HepG2 (cell line): ENCODE data around the gene ABCG8. TPM values are rescaled to one million over a fixed set of nuclear protein-coding genes. Genes with fewer than 3 reads are reported as not detected.

Experiments used
- ATAC-seq: fragments of 200-7000 bp; cut with Tn5 transposase; 3 replicates; pipeline ENCODE4 v1.9.1; 2020; ENCODE audit warnings: mild to moderate bottlenecking, moderate library complexity
- BruUV-seq: library from RNA; stranded (reverse); fragments of 400-500 nt; replicated peaks from 2 replicates; lab custom pipeline; 2021; lab: Mats Ljungman, UMichigan
- CTCF ChIA-PET: fragments of 300-600 bp; formaldehyde crosslinking; extraction: SDS; loops from one replicate; lab custom pipeline; 2021; ENCODE audit warnings: low total read pairs, inconsistent platforms, low intra/inter-chr PET ratio; lab: Yijun Ruan, JAX
- POLR2A ChIA-PET: fragments of 350-600 bp; sonication (Branson Sonifier 250); formaldehyde crosslinking; loops from one replicate; lab custom pipeline; 2020; ENCODE audit warnings: antibody characterized with exemption, inconsistent platforms; lab: Yijun Ruan, JAX
- DNase-seq: peaks from one replicate; pipeline ENCODE4 v3.0.0-alpha.2; 2015; ENCODE audit warnings: low spot score
- FAIRE-seq: peaks from 3 replicates; lab custom pipeline; 2011; peaks lifted over from hg19 to GRCh38; lab: Jason Lieb, UNC
- H2AFZ ChIP-seq: one replicate; pipeline ENCODE4 v1.6.1; 2011; ENCODE audit warnings: low read length, inconsistent platforms
- H3K27ac ChIP-seq: fragments of 300-600 bp; 3 replicates; pipeline ENCODE4 v1.8.0; 2011; ENCODE audit warnings: mixed run types, mild to moderate bottlenecking, mixed read lengths, low read length, inconsistent platforms; ENCODE audit not compliant: insufficient read depth; ENCODE audit errors: extremely low read length
- H3K27me3 ChIP-seq, 2 experiments: fragments of 200-600 bp in 1 of 2; 2 replicates in 1 of 2; 3 replicates in 1 of 2; pipeline versions ENCODE4 v1.6.0 to v1.8.0; 2011; ENCODE audit warnings: low read length in 2 of 2, mild to moderate bottlenecking in 2 of 2, moderate library complexity in 2 of 2, inconsistent platforms in 1 of 2; ENCODE audit not compliant: insufficient read depth in 2 of 2, control insufficient read depth in 1 of 2
- H3K36me3 ChIP-seq, 2 experiments: fragments of 200-600 bp in 1 of 2; replicated peaks in 1 of 2; 2 replicates in 1 of 2; 3 replicates in 1 of 2; pipeline versions ENCODE4 v1.5.1 to v1.8.0; 2011; ENCODE audit warnings: low read length in 2 of 2, inconsistent platforms in 1 of 2; ENCODE audit not compliant: insufficient read depth in 2 of 2, control insufficient read depth in 1 of 2
- H3K4me1 ChIP-seq: 2 replicates; pipeline ENCODE4 v1.5.1; 2012; ENCODE audit warnings: low read length, inconsistent platforms; ENCODE audit not compliant: insufficient read depth
- H3K4me2 ChIP-seq: 2 replicates; pipeline ENCODE4 v1.6.0; 2011; ENCODE audit warnings: low read depth, low read length, inconsistent platforms
- H3K4me3 ChIP-seq, 3 experiments: fragments of 200-600 bp in 1 of 3; sonication (generic), shearing (Covaris generic) in 1 of 3; replicated peaks in 1 of 3; 2 replicates each; pipeline ENCODE4 v1.5.1; 2011 to 2016; ENCODE audit warnings: low read length in 3 of 3, inconsistent platforms in 2 of 3, low read depth in 2 of 3, mild to moderate bottlenecking in 2 of 3, control low read depth in 1 of 3, mixed read lengths in 1 of 3; ENCODE audit not compliant: insufficient read depth in 1 of 3
- H3K79me2 ChIP-seq: one replicate; pipeline ENCODE4 v1.6.1; 2011; ENCODE audit warnings: low read length, inconsistent platforms; ENCODE audit not compliant: insufficient read depth
- H3K9ac ChIP-seq: 2 replicates; pipeline ENCODE4 v1.6.0; 2011; ENCODE audit warnings: mild to moderate bottlenecking, low read depth, low read length, inconsistent platforms; ENCODE audit not compliant: insufficient read depth
- H3K9me3 ChIP-seq: 2 replicates; pipeline ENCODE4 v1.5.1; 2012; ENCODE audit warnings: mild to moderate bottlenecking, low read length
- H4K20me1 ChIP-seq: 2 replicates; pipeline ENCODE4 v1.6.0; 2011; ENCODE audit warnings: inconsistent platforms, mild to moderate bottlenecking, low read length, moderate library complexity; ENCODE audit not compliant: insufficient read depth
- AGO1 ChIP-seq: fragments of 200-400 bp; formaldehyde crosslinking; IDR thresholded peaks from 2 replicates; pipeline ENCODE4 v1.6.1; 2017; ENCODE audit warnings: mild to moderate bottlenecking, low read depth, low read length, moderate library complexity; ENCODE audit not compliant: poor library complexity, severe bottlenecking
- DBP ChIP-seq: sonication (generic); formaldehyde crosslinking; IDR thresholded peaks from 2 replicates; pipeline ENCODE4 v1.4.0; 2020; ENCODE audit warnings: missing genetic modification reagents; ENCODE audit errors: not compliant biosample characterization
- ESRRA ChIP-seq: sonication (generic); formaldehyde crosslinking; IDR thresholded peaks from 2 replicates; pipeline ENCODE4 v1.5.1; 2020; ENCODE audit warnings: mild to moderate bottlenecking, low read depth, missing genetic modification reagents
- GABPA ChIP-seq, 2 experiments: IDR thresholded peaks; 2 replicates each; pipeline ENCODE4 v1.6.1; 2011 to 2016; ENCODE audit warnings: low read depth in 2 of 2, low read length in 1 of 2, missing biosample characterization in 1 of 2, missing genetic modification characterization in 1 of 2
- GLMP ChIP-seq: sonication (generic); formaldehyde crosslinking; IDR thresholded peaks from 2 replicates; pipeline ENCODE4 v1.9.0; 2021; ENCODE audit warnings: missing genetic modification reagents, mild to moderate bottlenecking, borderline replicate concordance
- GPN1 ChIP-seq: sonication (generic); formaldehyde crosslinking; IDR thresholded peaks from 2 replicates; pipeline ENCODE4 v1.5.1; 2020; ENCODE audit warnings: missing genetic modification reagents, borderline replicate concordance
- MIXL1 ChIP-seq: IDR thresholded peaks from 2 replicates; pipeline ENCODE4 v1.6.1; 2016
- MNT ChIP-seq: fragments of 450-650 bp; IDR thresholded peaks from 2 replicates; pipeline ENCODE4 v1.6.1; 2016
- RFX1 ChIP-seq: fragments of 450-650 bp; IDR thresholded peaks from 2 replicates; pipeline ENCODE4 v1.6.1; 2017
- SUZ12 ChIP-seq: fragments of 150-350 bp; IDR thresholded peaks from 2 replicates; pipeline ENCODE4 v1.6.1; 2014; ENCODE audit warnings: low read depth, low read length
- TEF ChIP-seq: sonication (generic); formaldehyde crosslinking; IDR thresholded peaks from 2 replicates; pipeline ENCODE4 v1.5.0; 2020; ENCODE audit warnings: missing genetic modification reagents
- ZBTB7B ChIP-seq: sonication (generic); formaldehyde crosslinking; IDR thresholded peaks from 2 replicates; pipeline ENCODE4 v1.4.0; 2020; ENCODE audit warnings: missing genetic modification reagents
- ZFP1 ChIP-seq: IDR thresholded peaks from 2 replicates; pipeline ENCODE4 v1.6.1; 2016
- ZMYM4 ChIP-seq: sonication (generic); formaldehyde crosslinking; IDR thresholded peaks from 2 replicates; pipeline ENCODE4 v1.8.1; 2023; ENCODE audit warnings: mild to moderate bottlenecking, missing genetic modification reagents
- ZNF160 ChIP-seq: sonication (generic); formaldehyde crosslinking; IDR thresholded peaks from 2 replicates; pipeline ENCODE4 v1.8.0; 2022; ENCODE audit warnings: mild to moderate bottlenecking, inconsistent platforms, missing genetic modification reagents
- ZNF350 ChIP-seq: sonication (generic); formaldehyde crosslinking; IDR thresholded peaks from 2 replicates; pipeline ENCODE4 v1.4.0; 2020; ENCODE audit warnings: mild to moderate bottlenecking, low read depth, missing genetic modification reagents, borderline replicate concordance
- ZNF549 ChIP-seq: sonication (generic); formaldehyde crosslinking; IDR thresholded peaks from 2 replicates; pipeline ENCODE4 v1.5.0; 2020; ENCODE audit warnings: missing genetic modification reagents
- ZNF710 ChIP-seq: sonication (generic); formaldehyde crosslinking; IDR thresholded peaks from 2 replicates; pipeline ENCODE4 v1.5.0; 2020; ENCODE audit warnings: mild to moderate bottlenecking, missing genetic modification reagents, borderline replicate concordance
- ZNF768 ChIP-seq: sonication (generic); formaldehyde crosslinking; IDR thresholded peaks from 2 replicates; pipeline ENCODE4 v1.4.0; 2020; ENCODE audit warnings: missing genetic modification reagents
- WGBS: methylation state at CpG from one replicate; pipeline ENCODE4 v1.1.6; 2017; ENCODE audit warnings: low lambda C conversion rate; 5-methylcytosine and 5-hydroxymethylcytosine counted together
- in situ Hi-C: cut with HindIII; loops from 2 replicates; pipeline ENCODE4 v1.10.0; 2017; ENCODE audit warnings: low pct_unique_long_range_greater_than_20kb; ENCODE audit not compliant: extremely low pct_ligation_motif_present
- intact Hi-C: fragments of 100-400 bp; cut with micrococcal nuclease; formaldehyde crosslinking; loops from one replicate; pipeline ENCODE4 v1.10.0; 2022; ENCODE audit not compliant: unreplicated experiment
- polyA plus RNA-seq, 8 experiments: library from polyadenylated mRNA; depleted of rRNA in 3 of 8; stranded (reverse) in 7 of 8; unstranded in 1 of 8; fragments of >200 nt; fragmentation: Illumina TruSeq in 4 of 8; extraction: Trizol in 4 of 8; gene quantifications; 2 replicates each; pipeline versions ENCODE4 v1.2.1 to v1.2.3, GENCODE V29; 2011 to 2016; ENCODE audit warnings: low read depth in 4 of 8, missing spikeins in 1 of 8, mixed read lengths in 1 of 8; ENCODE audit not compliant: insufficient read depth in 1 of 8
- total RNA-seq, 5 experiments: library from RNA; depleted of rRNA; stranded (reverse); fragments of >200 nt; fragmentation: Illumina TruSeq; extraction: Trizol; gene quantifications; 2 replicates each; pipeline ENCODE4 v1.2.3, GENCODE V29; 2016; ENCODE audit warnings: low read depth in 1 of 5

The ABCG8 gene
- total and polyA plus RNA-seq, 2 of the 13 experiments (the other 11 are each of a cell fraction or from before 2014, with no cell fraction given), result 8.1 to 8.8 TPM

GRCh38 chr2:43824512-43824911 lies 14.3 kb upstream of the ABCG8 start (continued):
- TF ChIP-seq DBP (CRISPR knock-in tag), result no peak
- TF ChIP-seq ZBTB7B (CRISPR knock-in tag), result no peak
- no peak for TF ChIP-seq GPN1 (CRISPR knock-in tag)
- TF ChIP-seq ZNF549 (CRISPR knock-in tag), result no peak
- no peak for TF ChIP-seq TEF (CRISPR knock-in tag)
- TF ChIP-seq ZNF160 (CRISPR knock-in tag), result no peak
- no peak for TF ChIP-seq RFX1
- no peak for TF ChIP-seq ESRRA
- TF ChIP-seq GLMP (CRISPR knock-in tag), result no peak

- H3K9me3 ChIP-seq, result no peaks in the 10 kb centered on the region
- intact Hi-C loops, result no loop called here
- DNase-seq, result no peak
- in situ Hi-C loops, result no loop called here
- FAIRE-seq, result no peak
- ChIA-PET POLR2A (interaction anchor here (1.0 to 2.1 kb wide), 3 partner anchors 12 to 19 kb away, joined by 3 to 7 read pairs (median 3); partner anchors contain the start of genes ABCG5 and ABCG8), CTCF (no interaction called here)
- no TSS peak for BruUV-seq
- no peaks in the 10 kb centered on the region for H3K27me3 ChIP-seq
- H3K27ac ChIP-seq, result no peak overlapping the region
- no peak overlapping the region for H3K4me2 ChIP-seq
- no peaks in the 10 kb centered on the region for H4K20me1 ChIP-seq
- H3K36me3 ChIP-seq, result peaks cover 26 to 66% of the 10 kb centered on the region in 2 experiments
- 95% methylated on average over 12 of the region's 12 CpGs for WGBS
- no peak for ATAC-seq
- H3K9ac ChIP-seq, result no peak overlapping the region
- no peak overlapping the region for H2AFZ ChIP-seq
- H3K4me1 ChIP-seq, result peaks cover 11% of the 10 kb centered on the region; the same call in 1 of the 2 replicates
- no peak overlapping the region for H3K4me3 ChIP-seq
- H3K79me2 ChIP-seq, result no peaks in the 10 kb centered on the region
- TF ChIP-seq ZNF768 (no peak), AGO1 (no peak), MIXL1 (CRISPR knock-in tag) (no peak), MNT (no peak), ZMYM4 (no peak), ZFP1 (CRISPR knock-in tag) (no peak), SUZ12 (no peak), ZNF350 (no peak), GABPA (IDR thresholded peaks at IDR 0.05; ENCODE audit: low read depth, low read length) (no peak), GABPA (CRISPR knock-in tag; IDR thresholded peaks at IDR 0.05; ENCODE audit: low read depth) (no peak), ZNF710 (CRISPR knock-in tag) (no peak)
Observed at GRCh38 chr2:43824951-43825493, 13.7 kb upstream of the ABCG8 start.
